GM18505 (cell line): ENCODE measurements around the gene STARD7.
"Not testable (repeated sequence)": the region's sequence is repeated elsewhere in the genome, so short reads cannot be mapped to it uniquely, and the experiment has no call there.

Experiments
- ATAC-seq: cut with Tn5 transposase; IDR thresholded peaks from one replicate; pipeline ENCODE4 v1.9.1; 2021; ENCODE audit not compliant: unreplicated experiment
- POLR2A ChIP-seq: IDR thresholded peaks from 4 replicates; pipeline ENCODE4 v1.6.1; 2011; ENCODE audit warnings: borderline replicate concordance; ENCODE audit not compliant: insufficient read depth, insufficient read length; ENCODE audit errors: extremely low read depth

The STARD7 gene

GRCh38 chr2:96241227-96241626, 32.6 kb upstream of the STARD7 start:
- no peak for ATAC-seq
- TF ChIP-seq POLR2A: no peak

DNA sequence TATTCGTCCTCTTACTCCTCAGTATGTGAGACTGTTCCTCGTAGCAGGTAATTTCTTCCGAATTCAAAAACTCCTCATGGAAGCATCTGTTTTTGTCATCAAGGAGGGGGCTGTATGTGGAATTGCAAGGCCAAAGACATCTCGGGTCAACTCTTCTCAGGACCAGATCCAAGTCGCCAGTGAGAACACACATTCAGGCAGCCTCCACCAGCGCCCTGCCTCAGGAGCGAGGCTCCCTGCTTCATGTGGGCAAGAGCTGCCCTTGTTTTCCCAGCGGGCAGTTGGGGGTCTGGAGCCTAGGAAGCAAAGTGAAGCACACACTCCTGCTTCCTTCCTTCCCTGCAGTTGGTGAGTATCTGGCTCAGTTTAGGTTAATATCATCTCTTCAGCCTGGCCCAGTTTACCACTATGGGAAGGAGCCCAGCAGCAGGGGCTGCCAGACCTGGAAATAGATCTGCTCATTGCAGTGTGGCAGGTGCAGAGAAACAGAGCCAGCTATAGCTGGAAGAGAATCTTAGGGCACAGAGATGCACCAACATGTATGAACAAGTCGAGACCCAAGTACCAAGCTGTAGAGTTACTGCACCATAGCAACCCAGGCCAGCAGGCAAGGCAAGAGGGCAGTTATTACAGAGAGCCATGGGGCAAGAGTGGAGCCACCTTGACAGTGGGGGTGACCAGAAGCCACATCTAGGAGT, 31.9 kb upstream of the STARD7 start:
- no peak for ATAC-seq
- no peak for TF ChIP-seq POLR2A

GRCh38 chr2:96239745-96240264, 31.2 kb upstream of the STARD7 start:
- no peak for TF ChIP-seq POLR2A
- no peak for ATAC-seq

DNA sequence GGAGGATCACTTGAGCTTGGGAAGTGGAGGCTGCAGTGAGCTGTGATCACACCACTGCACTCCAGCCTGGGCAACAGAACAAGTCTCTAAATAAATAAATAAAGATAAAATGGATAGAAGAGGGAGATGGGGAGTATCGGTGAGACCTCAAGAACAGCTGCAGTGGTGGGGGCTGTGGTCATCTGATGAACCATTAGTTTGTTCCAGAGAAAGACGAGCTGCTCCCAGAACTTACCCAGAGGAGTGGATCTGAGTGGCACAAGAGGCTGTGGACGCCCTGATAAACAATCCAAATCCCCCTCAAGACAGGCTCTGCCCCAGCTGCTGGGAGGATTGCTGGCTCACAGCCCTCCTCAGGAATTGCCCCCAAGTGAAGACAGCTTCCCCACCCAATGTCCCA, 30.5 kb upstream of the STARD7 start:
- ATAC-seq: no peak
- TF ChIP-seq POLR2A: no peak

DNA sequence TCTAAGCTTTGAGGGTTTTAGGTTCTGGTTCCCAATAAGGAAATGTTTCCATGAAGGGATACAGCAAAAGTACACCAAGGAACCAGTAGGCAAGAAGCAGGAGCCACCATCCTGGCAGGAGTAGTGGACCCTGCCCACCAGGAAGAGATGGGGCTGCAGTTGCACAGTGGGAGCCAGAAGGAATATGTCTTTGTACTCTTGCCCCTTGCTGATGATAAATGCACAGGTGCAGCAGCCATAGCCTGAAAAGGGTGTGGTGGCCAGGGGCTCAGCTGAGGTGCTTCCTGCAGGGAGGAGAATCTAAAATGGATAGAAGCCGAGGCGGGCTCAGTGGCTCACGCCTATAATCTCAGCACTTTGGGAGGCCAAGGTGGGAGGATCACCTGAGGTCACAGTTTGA, 29.6 kb upstream of the STARD7 start:
- ATAC-seq: no peak
- TF ChIP-seq POLR2A: no peak

GRCh38 chr2:96236882-96237281, 28.3 kb upstream of the STARD7 start:
- no peak for TF ChIP-seq POLR2A
- ATAC-seq: no peak

GRCh38 chr2:96233880-96234316, 25.3 kb upstream of the STARD7 start:
- TF ChIP-seq POLR2A: peak; percentile 28
- peak; percentile 82 for ATAC-seq

GRCh38 chr2:96233436-96233835, 24.8 kb upstream of the STARD7 start:
- ATAC-seq: no peak
- no peak for TF ChIP-seq POLR2A

- TF ChIP-seq POLR2A: no peak
- no peak for ATAC-seq
Measured at GRCh38 chr2:96231316-96231715, 22.7 kb upstream of the STARD7 start.

- peak; percentile 54 for TF ChIP-seq POLR2A
- no peak for ATAC-seq
Measured at GRCh38 chr2:96225016-96225533, 16.4 kb upstream of the STARD7 start.

DNA sequence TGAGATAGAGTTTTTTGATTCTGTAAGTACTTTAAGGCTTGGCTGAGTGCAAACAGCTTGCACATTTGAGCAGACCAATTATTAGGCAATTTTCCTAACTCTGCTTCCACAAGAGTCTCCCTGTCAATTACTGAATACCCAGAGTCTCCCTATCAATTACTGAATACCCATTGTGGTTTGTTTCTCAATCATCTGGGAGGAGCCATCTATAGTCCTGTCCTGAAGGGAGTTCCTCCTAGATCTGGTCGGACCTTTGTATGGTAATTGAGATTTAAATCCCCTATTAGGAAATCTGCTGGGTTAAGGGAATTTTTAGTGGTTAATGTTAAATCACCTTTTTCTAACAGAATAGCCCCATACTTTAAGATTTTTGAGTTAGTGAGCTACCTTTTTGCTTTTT, 12.5 kb upstream of the STARD7 start:
- not testable (repeated sequence) for ATAC-seq

DNA sequence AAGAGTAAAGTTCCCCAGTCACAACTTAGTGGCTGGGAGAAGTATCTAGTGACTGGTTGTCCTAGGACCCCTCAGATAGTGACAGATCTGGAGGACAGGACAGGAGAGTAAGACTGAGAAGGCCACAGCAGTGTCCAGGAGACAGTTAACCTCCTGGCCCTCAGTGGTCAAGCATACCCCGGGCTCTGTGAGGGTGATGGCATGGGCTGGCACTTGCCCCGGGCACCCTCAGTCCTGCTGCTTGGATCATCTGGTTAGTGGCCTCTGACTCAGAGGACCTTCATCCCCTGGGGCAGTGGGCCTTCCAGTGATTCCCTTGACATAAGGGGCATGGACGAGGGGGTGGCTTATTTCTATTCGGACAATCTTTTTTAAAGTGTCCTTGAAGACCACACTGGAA, 11.3 kb upstream of the STARD7 start:
- ATAC-seq: not testable (repeated sequence)

- ATAC-seq: no peak
- TF ChIP-seq POLR2A: no peak
Measured at GRCh38 chr2:96218508-96219131, 10.0 kb upstream of the STARD7 start.

DNA sequence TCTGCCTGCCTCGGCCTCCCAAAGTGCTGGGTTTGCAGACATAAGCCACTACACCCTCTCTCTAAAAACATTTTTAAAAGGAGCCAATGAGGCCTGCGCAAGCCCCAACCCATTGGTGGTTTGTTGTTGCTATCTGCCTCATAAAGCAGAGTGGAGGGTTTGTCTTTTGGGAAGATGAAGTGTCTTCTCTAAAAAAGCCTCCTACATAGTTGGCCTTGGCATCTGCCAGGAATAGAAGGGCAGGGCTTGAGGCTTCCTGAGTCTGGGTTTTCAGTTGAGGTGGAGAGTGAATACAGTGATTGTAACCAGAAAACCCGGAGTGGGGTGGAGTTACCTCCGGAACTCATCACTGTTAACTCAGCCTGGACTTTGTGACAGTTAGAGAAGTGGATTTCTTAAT, 5.9 kb upstream of the STARD7 start:
- no peak for ATAC-seq
- no peak for TF ChIP-seq POLR2A
